ENCODE data around the gene P2RY8.
"Not testable (repeated sequence)": the region's sequence is repeated elsewhere in the genome, so short reads cannot be mapped to it uniquely, and the experiment has no call there.

P2RY8 gene

GRCh38 chrX:1537031-1537715 lies at the start of gene P2RY8:
P2RY8 (minus strand) TSS chrX:1537185; CDS start chrX:1466558, 70,627 bp downstream.
- DNase-seq, result no peak

DNA sequence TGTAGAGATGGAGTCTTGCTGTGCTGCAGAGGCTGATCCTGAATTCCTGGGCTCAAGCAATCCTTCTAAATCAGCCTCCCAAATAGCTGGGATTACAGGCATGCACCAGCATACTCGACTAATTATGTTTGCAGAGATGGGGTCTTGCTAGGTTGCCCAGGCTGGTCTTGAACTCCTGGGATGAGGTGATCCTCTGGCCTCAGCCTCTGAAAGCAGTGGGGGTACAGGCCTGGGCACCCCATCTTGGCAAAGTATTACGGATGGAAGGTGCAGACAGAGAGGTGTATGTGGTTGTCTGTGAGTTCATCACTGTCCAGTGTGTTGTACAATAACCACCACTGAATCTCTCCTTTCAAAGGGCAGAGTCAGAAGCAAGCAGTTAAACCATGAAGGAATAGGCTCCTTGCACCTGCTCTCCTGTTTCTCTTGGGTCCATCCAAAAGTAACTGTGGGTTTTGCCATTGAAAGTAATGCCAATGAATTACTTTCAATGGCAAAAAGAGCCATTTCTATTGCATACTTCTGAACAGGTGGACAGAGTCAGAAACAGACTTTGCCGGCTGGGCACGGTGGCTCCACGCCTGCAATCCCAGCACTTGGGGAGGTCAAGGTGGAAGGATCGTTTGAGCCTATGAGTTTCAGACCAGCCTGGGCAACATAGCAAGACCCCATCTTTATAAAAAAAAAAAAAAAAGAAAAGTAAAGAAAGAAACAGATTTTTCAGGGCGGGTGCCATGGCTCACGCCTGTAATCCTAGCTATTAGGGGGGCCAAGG lies 47.4 kb upstream of the P2RY8 start:
- DNase-seq, result no peak

- no peak for DNase-seq
Measured at GRCh38 chrX:1582686-1583437, 45.9 kb upstream of the P2RY8 start.

DNA sequence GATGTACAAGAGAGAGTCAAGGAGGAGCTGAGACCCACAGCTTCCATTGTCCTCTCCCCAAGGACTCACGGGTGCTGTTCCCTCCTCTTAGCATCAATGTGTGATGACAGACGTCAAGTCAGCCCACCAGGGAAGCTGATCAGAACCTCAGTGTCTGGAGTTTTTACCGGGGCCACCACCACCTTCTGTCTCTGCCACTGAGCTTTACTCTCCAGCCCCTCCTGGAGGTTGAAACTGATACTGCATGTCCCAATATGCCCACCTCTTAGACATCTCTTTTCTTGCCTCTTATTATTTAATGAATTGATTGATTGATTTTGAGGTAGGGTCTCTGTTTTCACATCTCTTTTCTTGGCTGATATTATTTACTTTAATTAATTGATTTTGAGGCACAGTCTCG lies 44.1 kb upstream of the P2RY8 start:
- peak; percentile 37 for DNase-seq

DNA sequence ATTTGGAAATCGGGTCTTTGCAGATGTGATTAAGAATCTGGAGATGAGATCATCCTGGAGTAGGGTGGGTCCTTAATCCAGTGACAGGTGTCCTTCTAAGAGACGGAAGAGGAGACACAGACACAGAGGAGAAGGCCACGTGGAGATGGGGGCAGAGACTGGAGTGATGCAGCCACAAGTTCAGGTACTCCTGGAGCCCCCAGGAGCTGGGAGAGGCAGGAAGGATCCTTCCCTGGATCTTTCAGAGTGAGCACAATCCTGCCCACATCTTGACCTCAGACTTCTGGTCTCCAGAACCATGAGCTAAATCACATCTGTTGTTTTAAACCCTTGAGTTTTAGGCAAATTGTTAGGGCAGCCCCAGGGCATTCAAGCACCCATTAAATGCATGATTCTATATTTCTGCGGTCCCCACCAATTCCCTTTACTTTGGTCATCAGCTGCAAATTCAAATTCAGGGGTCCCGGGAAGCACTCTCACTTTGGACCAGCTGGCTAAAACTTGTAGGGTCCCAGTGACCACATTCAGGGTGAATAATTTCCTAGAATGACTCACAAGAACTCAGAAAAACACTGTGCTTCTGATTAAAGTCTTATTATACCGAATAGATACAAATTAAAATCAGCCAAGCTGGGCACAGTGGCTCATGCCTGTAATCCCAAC lies 41.7 kb upstream of the P2RY8 start:
- DNase-seq, result no peak

- DNase-seq, result no peak
Measured at GRCh38 chrX:1577845-1578244, 40.9 kb upstream of the P2RY8 start.

GRCh38 chrX:1576201-1576992 lies 39.4 kb upstream of the P2RY8 start:
- DNase-seq, result no peak

GRCh38 chrX:1574181-1574580 lies 37.2 kb upstream of the P2RY8 start:
- DNase-seq, result not testable (repeated sequence)

GRCh38 chrX:1564750-1565683 lies 28.0 kb upstream of the P2RY8 start:
- DNase-seq, result no peak

DNA sequence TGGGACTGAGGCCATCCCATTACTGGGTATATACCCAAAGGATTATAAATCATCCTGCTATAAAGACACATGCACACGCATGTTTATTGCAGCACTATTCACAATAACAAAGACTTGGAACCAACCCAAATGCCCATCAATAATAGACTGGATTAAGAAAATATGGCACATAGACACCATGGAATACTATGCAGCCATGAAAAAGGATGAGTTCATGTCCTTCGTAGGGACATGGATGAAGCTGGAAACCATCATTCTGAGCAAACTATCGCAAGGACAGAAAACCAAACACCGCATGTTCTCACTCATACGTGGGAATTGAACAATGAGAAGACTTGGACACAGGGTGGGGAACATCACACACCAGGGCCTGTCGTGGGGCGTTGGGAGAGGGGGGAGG lies 27.1 kb upstream of the P2RY8 start:
- not testable (repeated sequence) for DNase-seq

- no peak for DNase-seq
Measured at GRCh38 chrX:1561164-1561563, 24.2 kb upstream of the P2RY8 start.

DNA sequence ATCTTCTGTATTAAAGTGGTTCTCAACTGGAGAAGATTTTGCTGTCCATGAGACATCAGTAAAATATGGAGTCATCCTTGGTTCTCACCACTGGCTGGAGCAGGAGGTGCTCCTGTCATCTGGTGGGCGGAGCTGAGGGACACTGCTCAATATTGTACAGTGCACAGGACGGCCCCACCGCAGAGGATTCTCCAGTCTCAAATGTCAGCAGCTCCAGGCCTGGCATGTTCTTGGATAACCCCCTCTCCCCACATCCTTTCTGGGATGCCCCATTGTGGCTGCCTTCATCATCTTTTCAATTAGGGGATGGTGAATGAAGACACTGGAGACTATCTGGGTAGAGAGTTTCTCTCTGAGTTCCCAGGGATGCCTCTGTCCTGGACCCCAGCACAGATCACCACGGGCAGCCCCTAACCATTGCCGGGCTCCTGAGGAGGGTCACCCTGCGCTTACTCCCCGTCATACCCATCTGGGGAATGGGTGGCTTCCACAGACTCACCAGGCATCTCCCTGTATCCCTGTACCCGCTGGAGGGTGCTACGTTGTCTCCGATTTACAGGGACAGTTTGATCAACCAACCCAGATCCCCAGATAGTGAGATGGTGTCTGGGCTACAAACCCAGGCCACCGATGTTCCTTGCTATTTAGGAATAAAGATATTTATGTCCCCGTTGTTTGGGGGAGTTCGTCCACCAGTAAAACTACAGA lies 21.9 kb upstream of the P2RY8 start:
- no peak for DNase-seq

GRCh38 chrX:1557442-1557841 lies 20.5 kb upstream of the P2RY8 start:
- not testable (repeated sequence) for DNase-seq

DNA sequence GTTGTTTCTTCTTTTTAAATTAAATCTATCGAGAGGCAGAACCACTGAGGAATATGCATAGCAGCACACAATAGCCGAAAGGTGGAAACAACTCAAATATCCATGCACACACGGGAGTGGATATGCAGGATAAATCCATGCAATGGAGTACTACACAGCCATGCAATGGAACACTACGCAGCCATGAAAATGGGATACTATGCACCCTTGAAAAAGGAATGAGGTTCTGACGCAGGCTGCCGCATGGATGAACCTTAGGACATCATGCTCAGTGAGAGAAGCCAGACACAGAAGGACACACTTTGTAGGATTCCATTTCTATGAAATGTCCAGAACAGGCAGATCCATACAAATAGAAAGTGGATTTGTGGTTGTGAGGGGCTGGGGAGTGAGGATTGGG lies 18.4 kb upstream of the P2RY8 start:
- DNase-seq, result no peak

DNA sequence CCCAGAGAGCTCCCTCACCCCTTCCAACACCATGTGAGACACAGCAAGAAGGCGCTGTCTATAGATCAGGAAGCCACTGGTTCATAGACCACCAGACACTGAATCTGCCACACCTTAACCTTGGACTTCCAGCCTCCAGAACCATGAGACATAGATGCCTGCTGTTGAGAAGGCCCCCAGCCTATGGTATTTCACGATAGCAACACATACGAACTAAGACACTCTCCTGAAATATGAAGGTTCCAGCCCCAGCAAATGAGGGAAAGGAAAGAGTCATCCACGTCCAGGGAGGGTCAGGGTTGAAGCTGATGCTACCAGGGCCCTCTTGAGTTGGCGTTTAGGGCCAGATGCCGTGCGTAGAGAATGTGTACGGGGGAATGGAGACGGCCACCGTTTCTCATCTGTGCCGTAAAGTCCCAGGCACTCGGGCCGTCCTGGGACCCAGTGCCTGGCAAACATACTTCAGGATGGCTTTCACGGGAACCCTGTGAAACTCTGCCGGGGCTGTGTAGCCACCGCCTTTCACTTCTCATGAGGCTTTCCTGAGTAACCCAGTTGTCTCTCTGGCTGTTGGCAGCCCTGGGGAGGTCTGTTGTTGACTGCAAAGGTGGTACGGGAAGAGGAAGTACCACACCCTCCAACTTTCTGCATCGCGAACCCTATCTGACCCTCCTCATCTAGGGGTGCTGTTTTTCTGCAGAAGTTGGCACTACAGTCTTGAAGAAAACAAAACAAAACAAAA lies 17.7 kb upstream of the P2RY8 start:
- DNase-seq, result no peak

- no peak for DNase-seq
Measured at GRCh38 chrX:1551959-1552546, 15.1 kb upstream of the P2RY8 start.

DNA sequence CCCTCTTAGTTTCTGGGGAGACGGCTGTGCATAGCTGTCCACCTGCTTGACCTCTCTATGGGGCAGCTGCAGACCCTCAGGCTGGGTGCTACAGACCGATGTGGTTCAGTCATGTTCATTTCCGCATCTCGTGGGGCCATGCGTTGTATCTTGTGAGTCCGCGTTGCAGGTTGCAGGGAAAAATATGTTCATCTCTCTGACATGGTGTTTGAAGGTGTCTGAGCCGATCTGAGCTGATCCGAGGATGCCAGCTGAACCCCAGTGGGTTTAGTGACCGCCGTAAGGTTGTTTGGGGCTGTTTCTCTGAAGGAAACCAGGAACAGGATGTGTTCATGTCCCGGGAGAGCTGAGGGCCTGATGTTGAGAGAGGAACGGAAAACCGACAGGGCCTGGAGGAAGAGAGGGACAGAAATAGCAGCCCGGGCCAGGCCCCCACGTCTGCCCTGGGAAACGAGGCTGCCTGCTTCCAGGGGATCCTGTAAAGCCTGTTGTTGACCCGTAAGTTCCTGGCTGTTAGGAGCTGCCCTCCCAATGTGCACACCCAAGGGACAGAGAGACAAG lies 9.8 kb upstream of the P2RY8 start:
- DNase-seq, result no peak

GRCh38 chrX:1545776-1546408 lies 8.9 kb upstream of the P2RY8 start:
- no peak for DNase-seq
